HL-60/S4 (cell line): Measurements from ENCODE around the gene SPIRE1.

Experiments used
- in situ Hi-C: fragments of 300-500 bp; cut with MboI; formaldehyde crosslinking; loops from 2 replicates; pipeline ENCODE4 v1.14.3; 2022; ENCODE audit warnings: low sequenced_read_pairs

Gene SPIRE1

DNA sequence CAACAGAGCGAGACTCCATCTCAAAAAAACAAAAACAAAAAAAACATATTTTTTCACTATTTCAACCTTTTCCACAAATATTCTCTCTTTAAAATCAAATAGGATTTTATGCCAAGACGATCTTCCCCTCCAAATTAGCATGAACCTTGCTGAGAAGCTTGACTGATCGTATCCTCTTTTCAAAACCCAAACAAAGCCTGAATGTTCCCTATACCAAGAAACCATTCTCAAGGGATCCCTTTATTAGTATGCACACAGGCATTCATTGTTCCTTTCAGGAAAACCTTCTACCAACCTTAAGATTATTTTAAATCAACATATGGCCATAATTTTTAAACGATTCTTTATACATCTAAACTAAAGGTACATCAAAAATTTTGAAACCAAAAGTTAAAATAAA is 6.3 kb downstream of the SPIRE1 start:
- in situ Hi-C loops, result loop anchor here (10.0 to 25.0 kb wide), 2 partner anchors 89 to 267 kb away; no protein-coding TSS in a partner anchor

DNA sequence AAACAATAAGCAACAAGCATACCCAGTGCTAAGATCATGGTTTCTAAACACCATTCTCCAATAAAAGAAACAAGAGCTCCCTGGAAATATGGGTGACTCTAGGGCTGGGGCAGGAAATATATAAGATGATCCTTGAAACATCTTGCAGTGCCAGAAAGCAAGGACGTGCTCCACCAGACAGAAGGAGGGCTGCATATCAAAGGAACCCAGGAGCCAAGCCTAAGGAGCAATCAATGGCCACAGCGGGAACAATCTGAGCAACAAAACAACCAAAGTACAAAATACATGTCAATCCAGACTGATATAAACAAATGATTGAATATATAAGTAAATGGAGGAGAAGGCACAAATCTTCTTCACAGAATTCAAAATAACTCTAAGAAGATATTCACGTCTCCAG is 10.1 kb downstream of the SPIRE1 start:
- in situ Hi-C loops, result loop anchor here (25.0 kb wide), 1 partner anchor 135 kb away; no protein-coding TSS in a partner anchor

DNA sequence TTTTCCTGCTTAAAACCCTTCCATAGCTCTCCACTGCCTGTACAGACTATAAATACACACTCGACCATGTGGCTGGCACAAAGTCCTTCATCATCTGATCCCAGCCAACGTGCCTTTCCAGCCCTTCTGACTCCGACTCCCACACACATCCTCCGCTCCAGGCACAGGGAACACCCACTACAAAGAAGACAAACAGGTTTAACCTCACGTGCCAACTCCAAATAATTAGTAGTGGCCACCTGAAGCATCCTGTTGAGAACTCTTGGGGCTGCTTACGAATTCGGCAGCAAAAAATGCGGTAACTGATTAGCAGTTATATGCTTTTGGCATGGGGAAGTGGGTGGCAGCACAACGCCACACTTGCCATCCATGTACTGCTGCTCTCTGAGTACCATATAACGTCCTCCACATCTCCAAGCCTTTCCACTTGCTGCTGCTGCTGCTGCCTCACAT is 12.1 kb downstream of the SPIRE1 start:
- in situ Hi-C loops, result loop anchor here (25.0 kb wide), 1 partner anchor 133 kb away; no protein-coding TSS in a partner anchor

DNA sequence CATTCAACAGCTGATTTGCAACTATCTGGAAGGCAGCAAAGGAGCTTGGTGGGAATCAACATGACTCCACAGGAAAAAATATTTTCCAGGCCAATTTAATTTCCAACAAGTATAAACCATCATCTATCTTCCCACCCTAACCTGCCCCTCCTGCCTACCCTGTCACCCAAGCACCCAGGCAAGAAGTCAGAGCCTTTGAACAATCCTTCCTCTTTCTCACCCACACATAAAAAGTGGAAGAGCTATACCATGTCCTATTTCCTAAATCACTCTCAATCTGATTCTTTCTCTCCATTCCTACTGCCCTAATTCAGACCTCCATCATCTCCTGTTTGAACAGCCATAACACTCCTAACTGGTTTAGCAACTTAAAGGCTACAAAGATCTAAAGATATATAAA is 12.7 kb downstream of the SPIRE1 start:
- in situ Hi-C loops, result loop anchor here (25.0 kb wide), 1 partner anchor 133 kb away; no protein-coding TSS in a partner anchor

DNA sequence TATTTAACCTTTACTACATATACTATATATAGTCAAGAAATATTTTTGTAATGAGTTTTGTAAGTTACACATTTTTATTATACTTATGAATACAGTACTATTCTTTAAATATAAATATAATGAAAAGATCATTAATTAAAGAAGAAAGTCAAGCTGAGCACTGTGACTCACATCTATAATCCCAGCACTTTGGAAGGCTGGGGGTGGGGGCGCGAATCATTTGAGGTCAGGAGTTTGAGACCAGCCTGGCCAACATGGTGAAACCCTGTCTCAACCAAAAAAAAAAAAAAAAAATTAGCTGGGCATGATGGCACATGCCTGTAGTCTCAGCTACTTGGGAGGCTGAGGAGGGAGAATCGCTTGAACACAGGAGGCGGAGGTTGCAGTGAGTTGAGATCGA is 14.2 kb downstream of the SPIRE1 start:
- in situ Hi-C loops, result loop anchor here (25.0 kb wide), 1 partner anchor 131 kb away; no protein-coding TSS in a partner anchor

DNA sequence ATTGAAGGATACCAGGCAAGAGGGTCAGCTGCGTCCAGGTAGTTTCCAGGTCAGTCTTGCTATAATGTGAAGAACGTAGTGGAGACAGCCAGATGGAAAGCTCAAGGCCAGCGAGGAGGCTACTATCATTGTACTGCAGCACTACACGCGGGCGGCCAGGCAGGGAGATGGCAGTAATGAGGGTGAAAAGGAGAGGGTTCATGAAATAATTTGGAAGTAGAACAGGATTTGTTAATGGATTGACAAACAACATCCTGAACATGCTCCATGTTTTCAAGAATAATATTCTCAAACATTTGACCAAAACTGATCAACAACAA is 17.1 kb downstream of the SPIRE1 start:
- in situ Hi-C loops, result loop anchor here (25.0 kb wide), 1 partner anchor 129 kb away; no protein-coding TSS in a partner anchor

DNA sequence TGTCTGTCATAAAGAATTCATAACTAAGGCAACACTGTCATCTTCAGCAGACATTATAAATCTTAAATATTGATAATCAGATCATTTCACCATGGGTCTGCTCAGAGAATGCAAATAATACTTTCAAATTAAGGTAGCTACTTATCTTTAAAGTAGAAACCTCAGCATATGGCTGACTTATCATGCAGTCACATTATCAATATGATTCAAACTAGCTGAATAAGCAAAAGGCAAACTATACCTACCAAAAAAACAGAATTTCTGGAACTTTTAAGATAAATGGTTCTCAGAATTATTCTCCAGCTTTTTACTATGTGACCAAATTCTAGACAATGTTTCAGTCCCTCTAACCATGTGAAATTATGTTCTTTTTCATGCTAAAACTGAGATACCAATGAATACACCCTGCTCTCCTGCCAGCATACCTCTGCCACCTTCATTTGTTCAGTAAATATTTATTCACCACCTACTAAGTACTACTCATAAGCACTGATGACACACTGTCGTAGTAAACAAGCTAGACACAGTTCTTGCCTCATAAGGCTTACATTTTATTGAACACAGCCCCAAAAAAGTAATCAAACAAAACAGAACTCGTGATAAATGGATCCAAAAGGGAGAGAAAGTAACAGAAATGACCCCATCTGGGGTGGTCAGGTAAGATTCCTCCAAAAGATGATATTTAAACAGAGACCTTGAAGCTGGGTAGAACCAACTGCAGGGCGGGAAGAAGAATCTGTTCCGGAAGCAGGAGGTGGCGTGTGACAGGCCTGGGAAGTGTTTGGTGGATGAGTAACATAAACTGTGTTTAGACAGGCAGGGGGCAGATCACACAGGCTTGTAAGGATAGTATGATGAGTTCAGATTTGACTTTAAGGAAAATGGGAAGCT is 17.7 kb downstream of the SPIRE1 start:
- in situ Hi-C loops, result loop anchor here (25.0 kb wide), 1 partner anchor 128 kb away; no protein-coding TSS in a partner anchor

DNA sequence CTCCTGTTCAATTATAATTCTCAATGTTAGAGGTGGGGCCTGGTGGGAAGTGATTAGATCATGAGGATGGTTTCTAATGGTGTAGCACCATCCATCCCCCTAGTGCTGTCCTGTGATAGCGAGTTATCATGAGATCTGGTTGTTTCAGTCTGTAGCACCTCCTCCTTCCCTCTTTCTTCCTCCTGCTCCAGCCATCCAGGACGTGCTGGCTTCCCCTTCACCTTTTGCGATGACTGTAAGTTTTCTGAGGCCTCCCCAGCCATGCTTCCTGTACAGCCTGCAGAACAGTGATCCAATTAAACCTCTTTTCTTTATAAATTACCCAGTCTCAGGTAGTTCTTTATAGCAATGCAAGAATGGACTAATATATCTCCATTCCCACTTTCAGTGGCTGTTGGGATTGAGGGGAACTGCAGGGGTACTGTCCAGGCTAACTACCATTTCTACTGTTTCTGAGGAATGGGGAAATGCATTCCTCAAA is 19.2 kb downstream of the SPIRE1 start:
- in situ Hi-C loops, result loop anchor here (25.0 kb wide), 1 partner anchor 126 kb away; no protein-coding TSS in a partner anchor

DNA sequence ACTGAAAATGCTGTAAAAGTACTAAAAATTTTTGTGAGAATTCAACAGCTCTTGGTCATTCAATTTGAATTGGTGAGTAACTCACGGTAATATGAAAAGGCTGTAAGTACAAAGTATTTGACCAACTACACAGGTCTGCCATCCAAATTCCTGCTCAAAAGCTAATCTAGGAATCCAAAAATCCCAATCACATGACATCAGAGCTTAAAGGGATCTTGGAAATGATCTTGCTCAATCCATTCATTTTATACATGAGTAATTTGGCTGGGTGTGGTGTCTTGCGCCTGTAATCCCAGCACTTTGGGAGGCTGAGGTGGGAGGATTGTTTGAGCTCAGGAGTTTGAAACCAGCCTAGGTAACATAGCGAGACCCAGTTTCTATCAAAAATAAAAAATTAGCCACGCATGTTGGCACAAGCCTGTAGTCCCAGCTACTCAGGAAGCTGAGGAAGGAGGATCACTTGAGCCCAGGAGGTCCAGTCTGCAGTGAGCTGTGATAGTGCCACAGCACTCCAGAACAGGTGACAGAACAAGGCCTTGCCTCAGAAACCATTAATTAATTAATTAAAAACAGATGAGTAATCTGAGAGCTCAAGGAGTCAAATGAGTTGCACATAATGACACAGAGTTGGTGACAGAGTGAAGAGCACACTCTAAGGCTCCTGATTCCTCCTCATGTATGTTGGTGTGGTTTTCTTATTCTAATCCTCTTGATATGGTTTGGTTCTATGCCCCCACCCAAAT is 19.8 kb downstream of the SPIRE1 start:
- in situ Hi-C loops, result loop anchor here (25.0 kb wide), 1 partner anchor 126 kb away; no protein-coding TSS in a partner anchor

DNA sequence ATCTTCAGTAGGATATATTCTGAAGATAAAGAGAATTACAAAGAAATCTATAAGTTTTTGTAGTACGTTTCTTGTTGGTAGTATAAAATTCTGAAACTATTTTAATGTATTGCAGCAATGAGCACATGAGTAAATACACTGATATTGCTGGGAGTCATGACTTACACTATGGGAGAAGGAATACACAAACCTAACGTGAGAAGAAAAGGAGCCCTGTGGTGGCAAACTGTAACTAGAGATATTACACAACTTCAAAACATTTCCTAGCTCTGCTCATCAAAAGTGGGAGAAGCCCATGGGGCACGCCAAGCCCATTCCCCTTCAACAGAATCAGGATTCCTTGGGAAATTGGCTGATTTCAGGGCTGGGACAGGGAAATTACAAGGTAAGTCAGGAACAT is 20.5 kb downstream of the SPIRE1 start:
- in situ Hi-C loops, result loop anchor here (25.0 kb wide), 1 partner anchor 125 kb away; no protein-coding TSS in a partner anchor

DNA sequence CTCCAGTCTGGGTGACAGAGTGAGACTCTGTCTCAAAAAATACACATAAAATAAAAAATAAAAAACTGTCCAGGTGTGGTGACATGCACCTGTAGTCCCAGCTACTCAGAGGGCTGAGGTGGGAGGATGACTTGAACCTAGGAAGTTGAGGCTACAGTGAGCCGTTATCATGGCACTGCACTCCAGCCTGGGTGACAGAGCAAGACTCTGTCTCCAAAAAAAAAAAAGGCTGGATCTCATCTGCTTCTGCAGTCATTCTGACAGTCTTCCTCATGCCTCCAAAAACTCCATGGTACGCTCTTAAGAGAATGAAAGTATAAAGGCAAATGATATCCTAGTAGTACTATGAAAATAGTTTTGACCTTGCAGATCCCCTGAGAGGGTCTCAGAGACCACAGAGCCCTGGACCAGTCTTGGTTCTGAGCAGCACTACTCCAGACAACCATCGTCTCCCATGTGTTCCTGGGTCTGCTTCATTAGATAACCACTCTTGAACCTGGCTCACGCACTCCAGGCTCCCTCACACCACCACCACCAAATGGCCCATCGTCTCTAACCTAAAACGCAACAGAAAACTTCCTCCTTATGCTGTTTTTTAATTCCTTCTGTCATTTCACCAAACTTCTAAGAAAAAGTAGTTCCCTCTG is 26.0 kb downstream of the SPIRE1 start:
- in situ Hi-C loops, result loop anchor here (25.0 kb wide), 1 partner anchor 120 kb away; no protein-coding TSS in a partner anchor

DNA sequence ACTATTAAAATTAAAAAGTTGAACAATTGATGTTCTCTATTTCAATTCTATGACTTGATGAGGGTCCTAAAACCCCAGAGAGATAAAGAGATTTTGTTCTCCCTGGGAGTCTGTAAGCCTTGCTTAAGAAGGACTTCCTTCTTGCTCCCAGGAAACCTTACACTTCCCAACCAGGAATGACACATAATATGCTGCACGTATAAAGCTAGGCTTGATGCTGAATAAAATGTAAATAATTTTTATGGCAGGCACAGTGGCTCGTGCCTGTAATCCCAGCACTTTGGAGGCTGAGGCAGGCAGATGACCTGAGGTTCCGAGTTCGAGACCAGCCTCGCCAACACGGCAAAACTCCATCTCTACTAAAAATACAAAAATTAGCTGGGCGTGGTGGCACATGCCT is 27.8 kb downstream of the SPIRE1 start:
- in situ Hi-C loops, result loop anchor here (25.0 kb wide), 1 partner anchor 118 kb away; no protein-coding TSS in a partner anchor

DNA sequence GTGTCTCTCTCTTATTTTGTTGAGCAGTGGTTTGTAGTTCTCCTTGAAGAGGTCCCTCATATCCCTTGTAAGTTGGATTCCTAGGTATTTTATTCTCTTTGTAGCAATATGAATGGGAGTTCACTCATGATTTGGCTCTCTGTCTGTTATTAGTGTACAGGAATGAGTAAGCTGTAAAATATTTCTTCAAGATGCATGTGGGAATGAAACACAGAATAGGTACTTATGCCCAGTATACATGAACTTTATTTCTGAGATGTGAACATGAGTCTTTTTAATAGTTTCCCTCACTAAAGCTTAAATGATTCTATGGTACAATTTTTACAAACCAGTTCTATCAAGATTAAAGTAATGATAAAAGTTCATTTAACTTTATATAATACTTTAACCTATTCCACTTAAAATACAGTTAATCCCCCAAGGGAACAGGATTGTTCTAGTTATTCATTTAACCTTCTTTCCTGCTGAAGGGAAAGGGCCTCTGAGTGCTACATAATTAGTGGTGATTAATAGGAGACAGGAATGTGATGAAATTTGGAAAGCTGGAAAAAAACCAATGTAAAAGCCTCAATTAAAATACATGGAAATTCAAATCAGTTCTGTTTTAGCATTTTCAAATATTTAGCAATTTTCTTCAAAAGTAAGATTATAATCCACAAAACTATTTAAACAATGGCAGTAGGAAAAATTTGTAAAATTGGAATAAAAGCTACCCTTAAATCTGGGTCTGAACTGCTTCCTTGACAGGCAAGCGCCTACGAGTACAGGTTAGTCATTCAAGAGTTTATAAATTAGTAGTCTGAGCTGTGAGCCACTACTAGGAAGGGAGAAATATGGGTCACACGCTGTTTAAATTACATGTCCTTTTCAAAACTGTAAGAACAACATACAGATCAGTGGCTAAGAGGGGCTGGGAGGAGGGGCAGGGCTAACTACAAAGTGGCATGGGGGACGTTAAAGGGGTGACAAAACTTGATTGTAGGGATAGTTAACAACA is 28.9 kb downstream of the SPIRE1 start:
- in situ Hi-C loops, result loop anchor here (25.0 kb wide), 1 partner anchor 117 kb away; no protein-coding TSS in a partner anchor

DNA sequence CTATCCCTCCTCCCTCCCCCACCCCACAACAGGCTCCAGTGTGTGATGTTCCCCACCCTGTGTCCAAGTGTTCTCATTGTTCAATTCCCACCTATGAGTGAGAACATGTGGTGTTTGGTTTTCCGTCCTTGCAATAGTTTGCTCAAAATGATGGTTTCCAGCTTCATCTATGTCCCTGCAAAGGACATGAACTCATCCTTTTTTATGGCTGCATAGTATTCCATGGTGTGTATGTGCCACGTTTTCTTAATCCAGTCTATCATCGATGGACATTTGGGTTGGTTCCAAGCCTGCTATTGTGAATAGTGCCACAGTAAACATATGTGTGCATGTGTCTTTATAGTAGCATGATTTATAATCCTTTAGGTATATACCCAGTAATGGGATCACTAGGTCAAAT is 30.7 kb downstream of the SPIRE1 start:
- in situ Hi-C loops, result loop anchor here (25.0 kb wide), 1 partner anchor 115 kb away; no protein-coding TSS in a partner anchor

DNA sequence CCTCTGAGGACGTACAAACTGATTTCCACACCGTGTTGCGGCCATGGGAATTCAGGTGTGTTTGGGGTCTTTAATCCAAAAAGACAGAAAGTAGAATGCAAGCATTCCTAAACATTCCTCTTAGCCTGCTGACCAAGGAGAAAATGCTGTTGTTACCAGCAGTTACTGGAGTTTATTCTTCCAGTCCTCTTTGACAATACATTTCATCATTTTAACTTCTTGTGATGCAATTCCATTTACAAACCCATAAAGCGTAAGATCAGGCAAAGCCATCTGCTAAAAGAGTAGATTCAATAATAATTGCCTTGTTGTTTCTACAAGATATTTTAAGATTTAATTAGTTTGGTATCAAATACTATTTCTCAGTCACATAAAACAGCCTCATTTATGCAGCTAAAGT is 32.7 kb downstream of the SPIRE1 start:
- in situ Hi-C loops, result loop anchor here (25.0 kb wide), 1 partner anchor 113 kb away; no protein-coding TSS in a partner anchor

DNA sequence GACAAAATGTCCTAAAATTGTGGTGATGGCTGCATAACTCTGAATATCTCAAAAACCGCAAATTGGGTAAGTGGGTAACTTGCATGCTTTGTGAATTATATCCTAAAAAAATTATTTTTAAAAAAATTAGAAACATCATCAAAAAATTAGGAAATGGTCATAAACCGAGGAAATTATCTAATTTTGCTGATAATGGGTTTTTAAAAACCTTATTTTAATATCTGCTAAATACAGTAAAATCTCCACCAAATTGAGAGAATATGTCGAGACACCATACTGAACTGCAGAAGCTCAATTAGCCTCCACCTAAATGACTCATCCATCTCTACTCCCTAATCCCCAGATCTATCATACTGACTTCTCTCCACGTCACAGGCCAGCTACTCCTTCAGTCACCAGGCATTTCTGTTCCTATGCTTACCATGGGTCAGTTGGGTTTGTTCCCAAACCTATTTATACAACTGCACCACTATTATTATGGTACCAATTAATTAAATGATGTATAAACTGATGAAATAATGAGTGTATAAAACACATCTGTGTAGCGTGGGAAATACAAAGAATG is 36.1 kb downstream of the SPIRE1 start:
- in situ Hi-C loops, result no loop called here

DNA sequence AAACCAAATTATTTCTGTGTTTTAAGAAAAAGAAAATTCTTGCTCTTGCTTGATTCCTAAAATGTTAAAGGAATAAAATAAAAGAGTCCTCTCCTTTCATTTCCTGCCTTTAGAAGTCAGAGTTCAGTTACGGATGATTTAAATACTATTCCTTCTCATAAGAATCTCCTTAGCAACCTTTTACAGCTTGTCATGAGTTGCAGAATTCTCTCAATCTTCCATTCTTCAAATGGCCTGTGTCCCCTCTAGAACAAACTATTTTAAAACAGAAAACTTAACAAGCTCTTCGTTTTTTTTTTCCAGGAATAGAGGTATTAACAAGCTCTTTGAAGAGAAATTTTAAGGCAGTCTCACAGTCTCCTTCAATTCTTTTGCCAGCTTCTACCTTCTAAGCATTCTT is 42.2 kb downstream of the SPIRE1 start:
- in situ Hi-C loops, result no loop called here

DNA sequence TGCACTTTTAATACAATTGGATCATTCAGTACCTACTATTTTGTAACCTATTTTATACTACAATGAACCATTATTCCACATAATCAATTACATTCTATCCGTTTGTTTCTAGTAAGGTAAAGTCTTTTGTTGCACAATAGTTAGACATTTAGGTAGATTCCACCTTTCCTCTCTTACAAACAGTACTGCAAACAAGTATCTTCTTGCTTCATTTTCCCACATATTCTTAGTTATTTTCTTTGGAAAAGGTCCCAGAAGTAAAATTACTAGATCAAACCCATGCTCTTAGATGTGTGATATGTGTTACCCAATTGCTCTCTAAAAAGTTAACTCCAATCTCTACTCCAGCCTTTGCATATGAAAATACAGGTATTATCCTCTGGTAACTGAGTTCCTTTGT is 49.6 kb downstream of the SPIRE1 start:
- in situ Hi-C loops, result no loop called here
